GM19239 (cell line): ENCODE data around the gene AFTPH.

ENCODE experiments used
- DNase-seq: peaks from one replicate; pipeline ENCODE4 v3.0.0; 2011; ENCODE audit warnings: low spot score; ENCODE audit not compliant: insufficient read length
- FAIRE-seq: peaks from 2 replicates; lab custom pipeline; 2011; peaks lifted over from hg19 to GRCh38; lab: Jason Lieb, UNC

The AFTPH gene, protein sequence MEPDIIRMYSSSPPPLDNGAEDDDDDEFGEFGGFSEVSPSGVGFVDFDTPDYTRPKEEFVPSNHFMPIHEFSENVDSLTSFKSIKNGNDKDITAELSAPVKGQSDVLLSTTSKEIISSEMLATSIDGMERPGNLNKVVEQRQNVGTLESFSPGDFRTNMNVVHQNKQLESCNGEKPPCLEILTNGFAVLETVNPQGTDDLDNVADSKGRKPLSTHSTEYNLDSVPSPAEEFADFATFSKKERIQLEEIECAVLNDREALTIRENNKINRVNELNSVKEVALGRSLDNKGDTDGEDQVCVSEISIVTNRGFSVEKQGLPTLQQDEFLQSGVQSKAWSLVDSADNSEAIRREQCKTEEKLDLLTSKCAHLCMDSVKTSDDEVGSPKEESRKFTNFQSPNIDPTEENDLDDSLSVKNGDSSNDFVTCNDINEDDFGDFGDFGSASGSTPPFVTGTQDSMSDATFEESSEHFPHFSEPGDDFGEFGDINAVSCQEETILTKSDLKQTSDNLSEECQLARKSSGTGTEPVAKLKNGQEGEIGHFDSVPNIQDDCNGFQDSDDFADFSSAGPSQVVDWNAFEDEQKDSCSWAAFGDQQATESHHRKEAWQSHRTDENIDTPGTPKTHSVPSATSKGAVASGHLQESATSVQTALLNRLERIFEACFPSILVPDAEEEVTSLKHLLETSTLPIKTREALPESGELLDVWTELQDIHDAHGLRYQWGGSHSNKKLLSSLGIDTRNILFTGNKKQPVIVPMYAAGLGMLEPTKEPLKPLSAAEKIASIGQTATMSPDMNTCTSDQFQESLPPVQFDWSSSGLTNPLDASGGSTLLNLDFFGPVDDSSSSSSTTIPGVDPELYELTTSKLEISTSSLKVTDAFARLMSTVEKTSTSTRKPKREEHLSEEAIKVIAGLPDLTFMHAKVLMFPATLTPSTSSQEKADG

DNA sequence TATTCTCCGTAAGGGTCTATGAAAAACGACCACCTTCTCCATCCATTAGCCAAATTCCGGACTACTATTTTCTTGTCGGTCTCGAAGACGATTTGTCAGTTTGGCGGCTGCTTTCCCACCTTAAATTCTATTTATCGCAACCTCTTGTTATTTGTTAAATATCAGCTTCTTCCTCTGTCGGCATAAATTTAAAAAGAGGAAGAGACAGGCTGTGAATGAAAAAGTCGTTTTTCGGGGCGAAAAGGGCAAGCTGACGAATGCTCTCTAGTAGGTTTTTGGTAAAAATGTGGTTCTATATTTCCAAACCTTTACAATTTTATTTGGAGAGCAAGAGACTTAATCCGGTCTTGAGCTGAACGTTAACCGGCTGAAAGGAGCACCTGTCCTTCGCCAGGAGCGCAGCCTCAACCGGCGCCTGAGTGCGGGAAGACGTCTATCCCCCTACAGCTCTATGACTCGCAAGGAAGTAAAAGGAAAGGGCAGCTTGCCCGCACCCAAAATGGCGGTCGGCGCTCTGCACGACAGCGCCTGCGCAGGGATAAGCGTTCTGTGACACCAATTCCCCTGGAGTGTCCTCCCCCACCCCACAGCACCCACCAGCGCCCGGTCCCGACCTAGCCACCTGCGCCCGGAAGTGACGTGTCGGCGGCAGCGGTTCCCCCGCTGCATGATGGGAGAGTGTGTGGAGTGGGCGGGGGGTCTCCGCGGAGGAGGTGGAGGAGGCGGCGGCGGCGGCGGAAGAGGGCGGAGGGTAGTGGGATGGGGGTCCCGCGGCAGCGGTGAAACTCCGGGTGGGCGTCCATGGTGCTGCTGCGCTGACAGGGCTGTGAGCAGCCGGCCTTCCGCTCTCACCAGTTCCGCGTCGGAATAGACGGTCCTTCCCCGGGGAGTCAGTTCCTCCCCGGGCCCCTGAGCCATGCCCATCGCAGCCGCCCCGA is at the start of gene AFTPH:
AFTPH (plus strand) TSS at position 663 of the 938 bp plus-strand sequence. CDS start 27,147 bp downstream, outside the sequence.
- DNase-seq (peak; percentile 87), FAIRE-seq (peak; percentile 99)

- FAIRE-seq (no peak), DNase-seq (no peak)
Measured at GRCh38 chr2:64474636-64475035, 49.5 kb upstream of the AFTPH start.

- DNase-seq (no peak), FAIRE-seq (no peak)
Measured at GRCh38 chr2:64477037-64477436, 47.1 kb upstream of the AFTPH start.

- DNase-seq (no peak), FAIRE-seq (no peak)
Measured at GRCh38 chr2:64477979-64478378, 46.1 kb upstream of the AFTPH start.

DNA sequence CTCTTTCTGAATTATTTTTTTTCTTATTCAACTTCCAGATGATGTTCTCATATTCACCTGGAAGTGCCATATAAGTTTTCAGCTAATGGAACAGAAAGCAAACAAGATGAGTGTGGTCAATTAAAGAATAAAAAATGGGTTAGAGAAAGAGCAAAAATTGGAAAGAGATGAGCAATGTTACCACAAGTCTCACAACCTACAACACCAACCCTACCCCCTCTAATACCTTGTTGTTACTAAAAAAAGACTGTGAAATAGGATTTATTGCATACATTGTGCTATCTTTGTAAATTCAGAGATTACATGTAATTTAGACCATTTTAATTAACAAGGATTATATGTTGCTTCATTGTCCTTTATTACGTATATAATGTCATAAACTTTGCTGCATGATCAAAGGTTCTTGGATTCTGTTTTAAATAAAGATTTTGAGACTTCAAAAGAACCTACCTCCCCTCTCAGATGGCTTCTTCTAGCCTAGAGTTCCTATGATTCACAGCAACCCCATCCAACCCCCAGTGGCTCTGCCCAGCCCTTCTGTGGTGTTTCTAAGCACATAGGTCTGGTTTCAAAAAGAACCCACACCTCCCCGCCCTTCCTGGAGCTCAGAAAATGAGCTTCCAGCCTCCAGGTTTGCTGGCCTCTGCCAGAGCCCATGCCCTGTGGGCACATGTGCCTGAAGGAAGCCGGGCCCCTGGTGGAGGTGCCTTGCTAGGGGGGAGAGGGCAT is 45.5 kb upstream of the AFTPH start:
- DNase-seq (no peak), FAIRE-seq (no peak)

DNA sequence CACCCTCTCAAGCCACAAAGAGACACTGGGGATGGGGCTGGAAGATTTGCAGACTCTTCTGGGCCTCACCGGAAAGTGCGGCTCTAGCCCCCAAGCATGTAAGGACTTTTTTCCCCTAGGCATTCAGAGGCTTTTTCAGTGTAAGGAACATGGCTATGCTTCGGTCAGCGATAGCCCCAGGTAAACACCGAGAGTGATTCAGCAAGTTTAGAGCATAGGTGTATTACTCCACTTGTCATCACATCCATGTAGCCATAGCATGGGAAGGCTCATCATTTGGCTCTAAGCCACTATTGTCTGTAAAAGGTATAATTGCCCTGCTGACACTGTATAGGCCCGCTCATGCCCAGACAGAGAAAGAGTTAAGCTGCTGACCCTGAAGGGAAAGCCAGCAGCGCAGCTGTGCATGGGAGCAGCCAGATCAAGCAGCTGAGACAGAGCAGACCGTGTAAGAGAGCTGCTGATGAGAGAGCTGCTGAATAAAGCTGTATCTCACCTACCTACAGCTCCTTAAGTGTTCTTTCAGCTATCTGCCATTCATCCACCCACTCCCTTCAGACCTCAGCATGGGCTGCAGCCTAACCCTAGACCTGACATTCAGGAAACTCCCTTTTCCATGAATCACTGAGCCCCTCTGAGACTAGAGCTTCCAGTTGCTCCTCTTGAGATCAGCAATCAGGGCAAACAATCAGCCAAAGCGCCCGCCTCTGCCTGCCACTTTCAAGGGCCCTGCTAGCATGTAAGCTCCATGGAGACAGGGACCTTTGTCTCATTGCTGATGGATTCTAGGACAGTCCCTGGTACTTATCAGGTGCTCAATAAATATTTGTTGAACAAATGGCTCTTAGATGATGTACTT is 44.6 kb upstream of the AFTPH start:
- DNase-seq (no peak), FAIRE-seq (no peak)

DNA sequence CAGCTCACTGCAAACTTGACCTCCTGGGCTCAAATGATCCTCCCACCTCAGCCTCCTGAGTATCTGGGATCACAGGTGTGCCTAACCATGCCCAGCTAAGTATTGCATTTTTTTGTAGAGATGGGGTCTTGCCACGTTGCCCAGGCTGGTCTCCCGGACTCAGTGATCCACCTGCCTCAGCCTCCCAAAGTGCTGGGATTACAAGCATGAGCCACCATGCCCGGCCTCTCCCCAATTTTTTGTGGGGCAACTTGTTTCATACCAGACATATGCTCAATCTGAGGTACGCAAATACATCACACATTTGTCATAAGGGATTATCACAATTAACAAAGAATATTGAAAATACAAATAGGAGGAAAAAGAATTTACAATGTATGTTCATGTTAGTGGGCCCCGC is 42.5 kb upstream of the AFTPH start:
- FAIRE-seq: no peak
- DNase-seq: no peak

DNA sequence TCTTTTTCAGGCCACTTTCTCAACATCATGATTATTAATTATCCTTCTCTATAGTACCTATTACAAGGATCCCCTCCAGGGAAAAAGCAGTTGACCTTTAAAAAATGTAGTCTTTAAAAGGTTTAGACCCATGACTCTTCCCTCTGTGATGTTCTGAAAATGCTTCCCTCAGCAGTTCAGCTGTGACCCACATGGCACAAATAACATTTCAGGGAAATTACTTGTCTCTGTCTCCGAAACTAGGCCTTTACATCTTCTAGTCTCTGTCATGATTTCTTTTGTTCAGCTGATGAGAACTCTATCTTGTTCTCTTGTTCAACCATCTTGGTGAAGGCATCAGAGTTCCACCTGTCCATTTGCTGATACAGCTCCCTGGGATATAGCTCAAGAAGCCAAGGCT is 41.9 kb upstream of the AFTPH start:
- FAIRE-seq: no peak
- DNase-seq: no peak

GRCh38 chr2:64482765-64483504 is 41.2 kb upstream of the AFTPH start:
- DNase-seq: no peak
- no peak for FAIRE-seq

DNA sequence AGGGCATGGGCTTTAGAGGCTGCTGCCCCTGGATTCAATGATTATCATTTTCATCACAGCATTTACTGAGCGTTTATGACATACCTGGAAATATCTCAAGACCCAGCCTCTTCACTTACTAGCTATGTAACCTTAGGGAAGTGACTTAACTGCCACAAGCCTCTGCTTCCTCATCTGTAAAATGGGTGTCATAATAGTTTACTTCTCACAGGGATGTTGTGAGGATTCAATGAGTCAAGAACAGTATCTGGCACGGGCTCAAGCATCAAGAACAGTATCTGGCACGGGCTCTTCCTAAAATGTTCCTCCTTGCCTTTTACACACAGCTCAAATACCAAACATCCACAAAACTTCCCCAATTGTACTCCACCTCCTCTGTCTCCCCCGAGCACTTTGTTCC is 38.8 kb upstream of the AFTPH start:
- FAIRE-seq: no peak
- no peak for DNase-seq

- FAIRE-seq (no peak), DNase-seq (no peak)
Measured at GRCh38 chr2:64485961-64486360, 38.2 kb upstream of the AFTPH start.

- no peak for DNase-seq
- FAIRE-seq: no peak
Measured at GRCh38 chr2:64487256-64488049, 36.7 kb upstream of the AFTPH start.

GRCh38 chr2:64488050-64488974 is 35.8 kb upstream of the AFTPH start:
- FAIRE-seq: peak; percentile 87
- DNase-seq: peak; percentile 51

DNA sequence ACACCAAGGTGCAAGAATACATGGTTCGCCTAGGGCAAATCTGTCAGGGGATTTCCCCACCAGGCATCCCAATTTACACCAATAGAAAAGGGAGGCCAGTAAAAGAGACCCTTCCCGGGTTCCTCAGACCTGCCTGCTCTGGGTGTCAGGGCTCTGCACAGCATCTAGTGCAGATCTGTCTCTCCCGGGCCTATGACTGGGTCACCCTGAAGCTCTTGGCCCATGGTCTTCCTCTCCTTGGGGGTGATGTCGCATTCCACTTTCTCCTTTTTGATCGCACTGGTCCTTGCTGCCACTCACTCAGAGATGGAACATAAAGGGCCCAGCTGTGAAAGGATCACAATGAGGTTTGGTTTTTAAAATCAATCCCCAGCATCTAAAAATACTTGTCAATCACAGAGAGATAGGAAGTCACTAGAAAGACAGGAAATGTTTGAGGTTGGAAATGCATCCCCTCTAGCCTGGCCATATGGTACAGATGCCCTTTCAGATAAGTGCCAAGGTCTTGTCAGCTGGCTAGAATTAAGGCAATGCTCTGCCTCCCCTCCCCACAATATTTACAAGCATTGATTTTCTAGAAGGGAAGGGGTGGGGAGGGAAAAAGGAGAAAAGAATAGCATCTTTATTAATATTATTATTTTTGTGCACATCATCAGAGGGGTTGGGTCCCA is 34.9 kb upstream of the AFTPH start:
- FAIRE-seq (no peak), DNase-seq (no peak)

DNA sequence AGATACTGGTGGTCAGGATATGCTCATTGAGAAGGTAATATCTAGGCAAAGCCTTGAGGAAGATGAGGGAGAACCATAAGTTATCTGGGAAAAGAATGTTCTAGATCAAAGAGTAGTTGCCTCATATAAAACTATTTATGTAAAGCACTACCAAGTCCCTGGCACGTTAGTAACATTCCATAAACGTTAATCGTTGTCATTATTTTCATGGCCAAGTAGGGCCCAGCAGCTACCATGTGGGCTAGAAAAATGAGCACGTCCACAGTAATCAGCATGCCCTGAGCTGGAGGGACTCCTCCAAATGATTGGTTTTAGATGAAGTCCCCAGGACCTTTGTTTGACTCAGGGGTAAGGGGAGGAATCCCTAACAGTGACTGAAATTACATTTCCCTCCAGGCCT is 32.7 kb upstream of the AFTPH start:
- DNase-seq (no peak), FAIRE-seq (no peak)

GRCh38 chr2:64492272-64492671 is 31.9 kb upstream of the AFTPH start:
- DNase-seq (no peak), FAIRE-seq (no peak)
